ENCODE results near the gene NALCN. TPM values are rescaled to one million over a fixed set of nuclear protein-coding genes. Genes with fewer than 3 reads are reported as not detected.

NALCN gene
- total and polyA plus RNA-seq, 4 donors, result 0.09 to 0.92 (median 0.18) TPM

- 48% methylated on average over 3 of the region's 3 CpGs for WGBS
- H3K27ac ChIP-seq (ENCODE audit: low read depth in 1 of 2, low read length in 2 of 2), result no peak overlapping the region
- DNase-seq (ENCODE audit: low spot score), result no peak
Measured at GRCh38 chr13:101384929-101385328, 31.4 kb downstream of the NALCN start.

GRCh38 chr13:101383595-101383994 is 32.7 kb downstream of the NALCN start:
- WGBS, result 58% methylated on average over 2 of the region's 2 CpGs
- Histone ChIP-seq H3K36me3 (ENCODE audit: control insufficient read depth in 4 of 4, insufficient read depth in 3 of 4, low read depth in 1 of 4, low read length in 3 of 4) (no peaks in the 10 kb centered on the region), H3K27me3 (ENCODE audit: control insufficient read depth in 4 of 4, insufficient read depth in 4 of 4, low read length in 3 of 4) (no peaks in the 10 kb centered on the region), H3K9me3 (ENCODE audit: control insufficient read depth in 4 of 4, low read length in 3 of 4) (no peaks in the 10 kb centered on the region), H3K27ac (ENCODE audit: low read depth in 1 of 2, low read length in 2 of 2) (no peak overlapping the region), H3K9ac (ENCODE audit: low read depth in 1 of 2, low read length in 2 of 2) (no peak overlapping the region), H3K4me3 (ENCODE audit: low read depth in 1 of 3, low read length in 3 of 3) (no peak overlapping the region), H3K4me1 (ENCODE audit: control insufficient read depth in 4 of 4, insufficient read depth in 4 of 4, low read length in 3 of 4) (no peaks in the 10 kb centered on the region)
- DNase-seq (ENCODE audit: low spot score), result no peak
- no peak for TF ChIP-seq FOXA2 (IDR thresholded peaks at IDR 0.05)
- no peak for TF ChIP-seq YY1 (IDR thresholded peaks at IDR 0.05)
- no peak for TF ChIP-seq JUND (IDR thresholded peaks at IDR 0.05)
- no peak for TF ChIP-seq CTCF (IDR thresholded peaks at IDR 0.05; ENCODE audit: low read depth, low read length, missing input control)

More at GRCh38 chr13:101384929-101385328, 31.4 kb downstream of the NALCN start:
- H3K27me3 ChIP-seq (ENCODE audit: control insufficient read depth in 4 of 4, insufficient read depth in 4 of 4, low read length in 3 of 4), result no peaks in the 10 kb centered on the region
- H3K4me1 ChIP-seq (ENCODE audit: control insufficient read depth in 4 of 4, insufficient read depth in 4 of 4, low read length in 3 of 4), result no peaks in the 10 kb centered on the region
- TF ChIP-seq MAX (IDR thresholded peaks at IDR 0.05), result no peak
- H3K9ac ChIP-seq (ENCODE audit: low read depth in 1 of 2, low read length in 2 of 2), result no peak overlapping the region
- no peaks in the 10 kb centered on the region for H3K9me3 ChIP-seq (ENCODE audit: control insufficient read depth in 4 of 4, low read length in 3 of 4)
- no peaks in the 10 kb centered on the region for H3K36me3 ChIP-seq (ENCODE audit: control insufficient read depth in 4 of 4, insufficient read depth in 3 of 4, low read depth in 1 of 4, low read length in 3 of 4)
- H3K4me3 ChIP-seq (ENCODE audit: low read depth in 1 of 3, low read length in 3 of 3), result no peak overlapping the region

- H3K4me3 ChIP-seq (ENCODE audit: low read depth in 1 of 3, low read length in 3 of 3), result no peak overlapping the region
- no peaks in the 10 kb centered on the region for H3K27me3 ChIP-seq (ENCODE audit: control insufficient read depth in 4 of 4, insufficient read depth in 4 of 4, low read length in 3 of 4)
- no peak for DNase-seq (ENCODE audit: low spot score)
- 75% methylated on average over 2 of the region's 2 CpGs for WGBS
- no peaks in the 10 kb centered on the region for H3K4me1 ChIP-seq (ENCODE audit: control insufficient read depth in 4 of 4, insufficient read depth in 4 of 4, low read length in 3 of 4)
- H3K36me3 ChIP-seq (ENCODE audit: control insufficient read depth in 4 of 4, insufficient read depth in 3 of 4, low read depth in 1 of 4, low read length in 3 of 4), result no peaks in the 10 kb centered on the region
- no peak overlapping the region for H3K27ac ChIP-seq (ENCODE audit: low read depth in 1 of 2, low read length in 2 of 2)
- no peak overlapping the region for H3K9ac ChIP-seq (ENCODE audit: low read depth in 1 of 2, low read length in 2 of 2)
- no peaks in the 10 kb centered on the region for H3K9me3 ChIP-seq (ENCODE audit: control insufficient read depth in 4 of 4, low read length in 3 of 4)
- TF ChIP-seq ATF3 (IDR thresholded peaks at IDR 0.05) (no peak), HNF4G (IDR thresholded peaks at IDR 0.05) (no peak), JUND (IDR thresholded peaks at IDR 0.05) (no peak), YY1 (IDR thresholded peaks at IDR 0.05) (no peak), GABPA (IDR thresholded peaks at IDR 0.05 in 1 of 2, conservative IDR thresholded peaks at IDR 0.05 in 1 of 2) (no peak), FOXA1 (IDR thresholded peaks at IDR 0.05) (no peak), MAX (IDR thresholded peaks at IDR 0.05) (no peak), RXRA (IDR thresholded peaks at IDR 0.05) (no peak), SP1 (IDR thresholded peaks at IDR 0.05) (no peak), TAF1 (conservative IDR thresholded peaks at IDR 0.05) (no peak), NR2F2 (IDR thresholded peaks at IDR 0.05) (no peak), HNF4A (conservative IDR thresholded peaks at IDR 0.05) (no peak), RAD21 (IDR thresholded peaks at IDR 0.05) (no peak), CTCF (IDR thresholded peaks at IDR 0.05; ENCODE audit: low read depth, low read length, missing input control) (no peak), EGR1 (IDR thresholded peaks at IDR 0.05; ENCODE audit: low read depth in 2 of 2) (no peak), ZBTB33 (IDR thresholded peaks at IDR 0.05) (no peak), REST (IDR thresholded peaks at IDR 0.05) (no peak), FOXA2 (IDR thresholded peaks at IDR 0.05) (no peak)
Measured at GRCh38 chr13:101382701-101383100, 33.6 kb downstream of the NALCN start.

Data from liver (tissue), 9 donors.